PC-9 (cell line): ENCODE results near the gene ATP13A2.

Source experiments
- EZH2 ChIP-seq: fragments of 200-600 bp; sonication (generic); IDR thresholded peaks from 2 replicates; pipeline ENCODE4 v1.8.0; 2017; ENCODE audit warnings: antibody characterized with exemption, low read depth
- TF ChIP-seq, protein P1 (sequence below): fragments of 200-600 bp; sonication (generic); conservative IDR thresholded peaks from 2 replicates; pipeline ENCODE4 v1.6.1; 2017; ENCODE audit warnings: mixed run types, antibody characterized with exemption, mild to moderate bottlenecking, moderate library complexity

DNA sequence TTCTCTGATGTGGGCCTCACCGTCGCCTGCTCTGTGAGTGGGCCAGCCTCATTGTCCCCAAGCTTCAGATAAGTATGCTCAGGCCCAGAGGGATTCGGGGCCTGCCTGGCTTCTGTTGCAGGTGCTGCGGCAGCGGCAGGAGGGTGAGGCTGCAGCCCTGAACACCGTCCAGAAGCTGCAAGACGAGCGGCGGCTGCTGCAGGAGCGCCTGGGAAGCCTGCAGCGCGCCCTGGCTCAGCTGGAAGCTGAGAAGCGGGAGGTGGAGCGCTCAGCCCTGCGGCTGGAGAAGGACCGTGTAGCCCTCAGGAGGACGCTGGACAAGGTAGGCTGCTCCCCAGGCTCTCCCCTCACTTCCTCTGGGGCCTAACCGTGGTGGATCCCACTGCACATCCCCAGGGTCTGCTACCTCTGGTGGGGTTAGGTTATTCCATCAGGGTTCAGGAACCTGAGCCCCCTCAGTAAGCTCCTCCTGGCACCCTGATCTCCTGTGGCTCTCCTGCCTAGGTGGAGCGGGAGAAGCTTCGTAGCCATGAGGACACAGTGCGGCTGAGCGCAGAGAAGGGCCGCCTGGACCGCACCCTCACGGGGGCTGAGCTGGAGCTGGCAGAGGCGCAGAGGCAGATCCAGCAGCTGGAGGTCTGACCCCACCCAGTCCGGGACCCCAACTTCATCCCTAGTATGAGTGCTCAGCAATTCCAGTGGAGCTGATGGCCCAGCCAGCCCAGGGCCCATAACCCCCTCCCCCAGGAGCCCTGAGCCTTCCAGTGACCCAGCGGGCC lies 41.4 kb downstream of the ATP13A2 start:
- TF ChIP-seq, protein P1, sequence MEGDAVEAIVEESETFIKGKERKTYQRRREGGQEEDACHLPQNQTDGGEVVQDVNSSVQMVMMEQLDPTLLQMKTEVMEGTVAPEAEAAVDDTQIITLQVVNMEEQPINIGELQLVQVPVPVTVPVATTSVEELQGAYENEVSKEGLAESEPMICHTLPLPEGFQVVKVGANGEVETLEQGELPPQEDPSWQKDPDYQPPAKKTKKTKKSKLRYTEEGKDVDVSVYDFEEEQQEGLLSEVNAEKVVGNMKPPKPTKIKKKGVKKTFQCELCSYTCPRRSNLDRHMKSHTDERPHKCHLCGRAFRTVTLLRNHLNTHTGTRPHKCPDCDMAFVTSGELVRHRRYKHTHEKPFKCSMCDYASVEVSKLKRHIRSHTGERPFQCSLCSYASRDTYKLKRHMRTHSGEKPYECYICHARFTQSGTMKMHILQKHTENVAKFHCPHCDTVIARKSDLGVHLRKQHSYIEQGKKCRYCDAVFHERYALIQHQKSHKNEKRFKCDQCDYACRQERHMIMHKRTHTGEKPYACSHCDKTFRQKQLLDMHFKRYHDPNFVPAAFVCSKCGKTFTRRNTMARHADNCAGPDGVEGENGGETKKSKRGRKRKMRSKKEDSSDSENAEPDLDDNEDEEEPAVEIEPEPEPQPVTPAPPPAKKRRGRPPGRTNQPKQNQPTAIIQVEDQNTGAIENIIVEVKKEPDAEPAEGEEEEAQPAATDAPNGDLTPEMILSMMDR, result no peak
- TF ChIP-seq EZH2, result no peak
